OCI-M1 (cell line): ENCODE results near the gene APP.
"Not testable (repeated sequence)": the region's sequence is repeated elsewhere in the genome, so short reads cannot be mapped to it uniquely, and the experiment has no call there.

ENCODE experiments used
- DNase-seq: peaks from one replicate; lab custom pipeline; 2025; lab: John Stamatoyannopoulos, UW

Gene APP

GRCh38 chr21:26162081-26162480, 8.5 kb downstream of the APP start:
- no peak for DNase-seq

GRCh38 chr21:26159869-26160268, 10.7 kb downstream of the APP start:
- DNase-seq, result no peak

GRCh38 chr21:26157801-26158200, 12.8 kb downstream of the APP start:
- no peak for DNase-seq

GRCh38 chr21:26154753-26155152, 15.8 kb downstream of the APP start:
- DNase-seq, result no peak

DNA sequence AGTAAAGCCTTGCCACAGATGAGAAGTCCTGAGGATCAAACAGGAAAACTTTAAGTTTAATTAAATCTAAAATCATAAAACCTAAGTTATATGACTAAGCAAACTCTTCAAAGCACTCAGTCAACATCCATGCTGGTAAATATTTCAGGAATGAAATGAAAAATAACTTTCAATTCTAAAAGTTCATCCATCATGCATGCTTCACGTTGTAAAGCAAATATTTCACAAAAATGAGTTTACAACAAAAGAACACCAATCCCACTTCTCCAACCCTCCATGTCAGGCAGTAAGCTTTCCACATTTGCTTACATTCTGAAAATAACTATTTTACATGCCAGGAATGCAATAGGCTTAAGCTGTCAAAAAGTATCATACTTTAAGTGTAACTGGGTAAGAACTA, 16.8 kb downstream of the APP start:
- DNase-seq, result no peak

GRCh38 chr21:26148840-26149354, 21.7 kb downstream of the APP start:
- no peak for DNase-seq

DNA sequence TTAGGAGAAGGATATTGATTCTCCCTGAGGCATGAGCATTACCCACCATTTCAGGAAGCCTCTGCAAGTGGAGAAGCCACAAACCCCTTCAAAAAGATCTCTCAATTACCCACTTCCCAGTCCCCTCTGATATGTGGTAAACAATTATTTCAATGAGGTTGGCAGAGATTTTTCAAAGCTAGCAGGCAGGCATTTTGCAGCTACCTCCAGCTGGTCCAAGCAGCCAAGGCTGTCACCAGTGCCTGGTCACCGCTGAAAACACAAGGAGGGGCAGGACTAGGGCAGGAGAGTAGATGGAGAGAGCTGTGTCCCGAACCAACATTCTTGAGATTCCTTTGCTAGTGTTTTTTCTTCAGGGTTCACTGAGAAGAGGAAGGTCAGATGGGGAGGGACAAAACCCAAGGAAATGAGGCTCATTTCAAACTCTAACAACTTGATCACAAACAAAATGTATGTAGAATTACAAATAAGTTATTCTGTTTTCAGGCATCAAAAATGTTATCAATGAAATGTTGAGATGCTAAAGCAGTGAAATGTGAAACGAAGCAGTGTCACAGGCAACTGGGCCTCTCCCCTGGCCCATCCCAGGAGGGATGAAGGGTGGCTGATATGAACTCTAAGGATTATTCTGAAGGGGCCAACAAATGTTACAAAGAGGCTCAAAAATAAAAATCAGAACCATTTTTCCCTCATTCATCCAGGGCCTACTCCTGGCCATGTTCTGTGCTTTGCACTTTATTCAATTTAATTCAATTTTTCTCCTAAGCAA, 22.3 kb downstream of the APP start:
- no peak for DNase-seq

- no peak for DNase-seq
These were observed 23.0 kb downstream of the APP start for GRCh38 chr21:26147535-26147934.

- no peak for DNase-seq
These were observed 23.9 kb downstream of the APP start for GRCh38 chr21:26146681-26147080.

DNA sequence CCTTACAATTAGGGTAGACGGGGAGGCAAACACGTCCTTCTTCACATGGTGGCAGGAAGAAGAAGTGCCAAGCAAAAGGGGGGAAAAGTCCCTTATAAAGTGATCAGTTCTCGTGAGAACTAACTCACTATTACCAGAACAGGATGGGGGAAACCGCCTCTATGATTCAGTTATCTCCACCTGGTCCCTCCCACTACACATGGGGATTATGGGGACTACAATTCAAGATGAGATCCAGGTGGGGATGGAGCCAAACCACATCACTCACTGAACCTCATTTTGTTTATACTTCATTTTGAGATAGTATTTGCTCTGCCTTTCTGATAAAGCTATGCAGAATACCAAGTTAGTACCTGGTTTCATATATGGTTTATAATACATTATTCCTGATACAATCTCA, 26.5 kb downstream of the APP start:
- no peak for DNase-seq

GRCh38 chr21:26142363-26142762, 28.2 kb downstream of the APP start:
- DNase-seq, result no peak

GRCh38 chr21:26140926-26141325, 29.6 kb downstream of the APP start:
- DNase-seq, result no peak

DNA sequence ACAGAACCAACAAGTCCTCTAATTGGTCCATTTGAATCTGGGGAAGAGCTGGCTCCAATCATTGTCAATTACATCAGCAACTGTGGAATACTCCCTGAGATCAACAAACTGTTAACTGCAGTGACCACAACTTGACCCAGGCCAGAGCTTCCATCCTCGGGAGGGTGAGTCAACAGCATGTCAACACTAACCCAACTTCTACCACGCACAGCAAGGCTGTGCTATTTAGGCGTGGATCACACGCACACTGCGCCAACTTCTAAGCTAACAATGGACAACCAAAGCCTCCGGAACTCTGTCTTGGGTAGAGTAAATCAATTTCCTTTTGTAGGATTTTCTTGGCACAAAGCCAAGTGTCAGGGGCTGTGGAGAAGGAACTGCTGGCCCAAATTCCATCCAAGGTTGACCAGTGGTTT, 30.4 kb downstream of the APP start:
- DNase-seq, result peak; percentile 44

GRCh38 chr21:26138615-26139257, 31.8 kb downstream of the APP start:
- peak; percentile 53 for DNase-seq

DNA sequence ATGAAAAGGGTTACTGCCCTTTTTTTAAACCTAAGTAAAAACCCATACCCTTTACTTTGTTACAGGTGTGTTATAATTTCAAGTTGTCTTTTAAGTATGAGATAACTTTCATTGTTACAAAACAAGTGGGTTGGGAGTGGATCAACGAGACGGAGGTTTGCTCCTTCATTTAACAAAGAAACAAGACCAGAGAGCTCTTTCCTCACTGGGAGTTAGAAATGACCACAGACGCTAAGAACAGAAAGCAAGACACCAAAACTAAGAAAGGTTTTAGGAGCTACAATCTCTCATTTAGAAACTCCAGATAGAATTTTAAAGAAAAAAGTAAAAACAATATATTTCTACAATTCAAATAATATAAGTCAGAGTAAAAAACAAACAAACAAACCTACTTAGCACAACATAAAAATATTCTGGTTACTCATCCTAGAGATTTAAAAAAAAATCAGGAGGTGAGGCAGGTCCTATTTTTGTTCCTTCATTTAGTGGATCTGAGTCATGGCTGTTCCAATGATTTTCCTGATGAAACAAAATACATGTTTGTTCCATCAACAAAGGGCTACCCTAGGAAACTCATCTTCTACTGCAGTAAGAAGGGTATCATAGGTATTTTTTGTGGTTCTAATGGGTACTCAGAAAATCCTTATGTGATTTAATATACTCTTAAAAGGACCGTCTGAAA, 33.0 kb downstream of the APP start:
- DNase-seq, result no peak

DNA sequence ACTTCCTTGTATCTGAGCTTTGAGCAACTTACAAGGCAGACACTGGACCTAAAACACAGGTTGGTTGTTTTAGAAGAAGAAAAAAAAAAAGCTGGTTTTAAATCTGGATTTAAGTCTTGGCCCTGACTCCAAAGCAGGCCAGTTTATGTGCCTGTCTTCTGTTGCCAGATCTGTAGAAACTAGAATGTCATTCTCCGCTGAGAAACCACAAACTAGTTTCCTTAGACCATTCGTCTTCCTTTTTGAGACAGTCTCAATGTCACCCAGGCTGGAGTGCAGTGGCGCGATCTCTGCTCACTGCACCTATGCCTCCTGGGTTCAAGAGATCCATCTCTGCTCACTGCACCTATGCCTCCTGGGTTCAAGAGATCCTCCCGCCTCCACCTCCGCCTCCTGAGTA, 33.9 kb downstream of the APP start:
- DNase-seq, result no peak

DNA sequence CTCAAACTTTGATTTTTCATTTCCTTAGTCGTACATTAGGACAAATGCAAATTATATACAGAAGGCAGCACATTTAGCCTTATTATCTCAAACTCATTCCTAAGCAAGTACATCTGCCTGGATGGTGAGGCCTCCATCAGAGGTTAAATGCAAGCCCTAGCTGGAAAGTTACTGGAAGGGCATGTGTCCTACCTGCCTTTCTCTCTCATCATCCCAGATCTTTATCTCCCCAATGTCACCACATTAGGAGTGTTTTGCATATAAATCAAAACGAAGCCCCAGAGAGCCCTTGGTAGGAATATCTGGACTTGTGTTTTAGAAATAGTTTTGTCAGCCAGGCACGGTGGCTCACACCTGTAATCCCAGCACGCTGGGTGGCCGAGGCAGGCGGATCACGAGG, 35.0 kb downstream of the APP start:
- no peak for DNase-seq

GRCh38 chr21:26131554-26131953, 39.0 kb downstream of the APP start:
- no peak for DNase-seq

DNA sequence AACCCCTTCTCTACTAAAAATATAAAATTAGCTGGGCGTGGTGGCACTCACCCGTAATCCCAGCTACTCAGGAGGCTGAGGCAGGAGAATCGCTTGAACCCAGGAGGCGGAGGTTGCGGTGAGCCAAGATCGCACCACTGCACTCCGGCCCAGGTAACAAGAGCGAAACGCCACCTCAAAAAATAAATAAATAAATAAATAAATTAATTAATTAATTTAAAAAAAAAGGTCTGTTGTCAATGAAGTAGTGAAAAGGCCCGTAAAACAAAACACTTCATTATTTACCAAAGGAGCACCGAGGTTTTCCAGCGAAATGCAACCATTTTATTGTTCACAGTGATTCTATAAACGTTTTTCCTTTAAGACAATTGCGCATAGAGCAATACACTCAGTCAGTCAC, 39.5 kb downstream of the APP start:
- DNase-seq, result not testable (repeated sequence)

- no peak for DNase-seq
These were observed 40.2 kb downstream of the APP start for GRCh38 chr21:26130249-26130881.

DNA sequence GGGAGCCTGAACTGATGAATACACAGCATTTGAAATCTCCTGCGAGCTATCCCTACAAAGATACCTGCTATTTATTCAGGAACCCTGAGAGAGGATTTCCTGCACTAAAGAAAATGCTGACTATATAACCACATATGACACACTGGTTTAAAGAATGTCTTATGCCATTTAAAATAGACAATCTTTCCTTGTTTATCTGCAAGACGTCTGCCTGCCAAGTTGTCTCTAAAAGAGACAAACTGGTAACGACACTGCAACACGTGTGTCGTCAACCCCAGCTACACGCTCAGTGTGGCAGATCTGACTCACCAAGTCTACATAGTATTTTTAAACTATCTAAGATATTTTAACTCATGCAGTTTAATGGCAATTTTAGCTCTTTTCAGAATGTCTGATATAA, 42.7 kb downstream of the APP start:
- DNase-seq, result no peak

DNA sequence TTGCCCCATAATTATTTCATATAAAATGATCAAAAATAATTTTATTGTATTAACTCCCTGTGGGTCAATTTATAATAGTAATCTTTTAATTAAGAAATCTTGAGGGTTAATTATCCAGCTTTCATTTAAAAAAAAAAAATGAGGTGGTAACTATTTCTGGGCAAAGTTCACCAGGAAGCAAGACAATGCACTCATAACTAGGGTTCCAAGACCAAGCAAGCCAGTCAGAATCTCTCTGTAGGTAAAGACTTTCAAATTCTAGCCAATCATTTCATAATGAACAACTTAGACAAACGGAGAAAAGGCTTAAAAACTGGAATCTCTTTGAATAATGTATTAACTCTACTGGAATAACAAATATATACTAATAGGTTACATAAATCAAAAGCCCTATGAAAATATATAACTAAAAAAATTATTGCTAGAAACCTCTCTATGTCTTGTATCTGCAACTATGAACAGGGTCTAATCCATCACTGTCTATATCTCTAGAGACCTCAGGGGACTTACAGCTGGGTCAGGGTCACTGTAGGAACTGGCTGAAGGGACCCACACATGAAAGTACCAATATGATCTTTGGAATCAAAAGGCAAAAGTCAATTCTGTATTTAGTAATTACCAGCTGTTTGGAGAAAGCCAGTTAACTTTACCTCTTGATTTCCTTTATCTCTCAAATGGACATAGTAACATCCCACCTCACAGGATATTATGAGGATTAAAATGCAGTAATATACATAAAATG, 43.3 kb downstream of the APP start:
- DNase-seq, result no peak
